ENCODE measurements around the gene TAS2R1.
"Not testable (repeated sequence)": the region's sequence is repeated elsewhere in the genome, so short reads cannot be mapped to it uniquely, and the experiment has no call there.

Gene TAS2R1

DNA sequence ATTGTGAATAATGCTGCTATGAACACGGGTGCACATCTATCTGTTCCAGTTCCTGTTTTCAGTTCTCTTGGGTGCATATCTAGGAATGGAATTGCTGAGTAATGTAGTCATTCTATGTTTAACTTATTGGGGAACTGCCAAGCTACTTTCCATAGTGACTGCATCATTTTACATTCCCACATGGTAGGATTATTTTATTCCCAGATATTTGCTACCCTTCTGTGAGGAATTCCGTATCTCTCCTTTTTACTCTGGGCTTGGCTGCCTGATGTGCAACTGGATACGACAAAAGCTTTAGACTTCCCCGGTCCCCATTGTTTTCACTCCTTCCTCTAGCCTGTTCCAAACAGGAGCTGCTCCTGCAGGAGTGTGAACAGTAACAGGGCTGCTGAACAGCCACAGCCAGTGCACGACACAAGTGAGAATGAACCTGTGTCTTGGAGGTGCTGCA, 7.2 kb downstream of the TAS2R1 start:
- DNase-seq (ENCODE audit: low read depth) = no peak

DNA sequence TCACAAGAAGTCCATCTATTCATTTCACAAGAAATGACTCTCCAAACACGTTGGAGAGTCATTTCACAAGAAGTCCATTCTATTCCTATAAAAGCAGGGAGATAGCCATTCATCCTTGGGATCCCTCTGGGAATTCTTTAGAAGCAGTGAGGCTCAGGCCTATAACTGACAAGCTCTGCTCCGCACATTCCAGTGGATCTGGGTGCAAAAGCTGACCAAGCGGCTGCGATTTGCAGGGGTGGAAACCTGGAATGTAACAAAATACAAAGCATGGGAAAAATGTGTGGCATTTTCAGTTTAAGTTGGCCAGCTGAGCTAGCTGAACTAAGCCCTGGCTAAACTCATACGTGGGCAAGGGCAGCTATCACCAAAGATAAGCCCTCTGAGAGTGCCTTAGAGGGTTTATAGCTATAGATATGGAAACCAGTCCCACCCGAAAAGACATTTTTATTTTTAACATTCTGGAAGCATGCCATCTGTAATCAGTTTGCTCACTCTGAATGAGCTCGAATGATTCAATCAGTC, 8.7 kb downstream of the TAS2R1 start:
- no peak for DNase-seq (ENCODE audit: low read depth)

DNA sequence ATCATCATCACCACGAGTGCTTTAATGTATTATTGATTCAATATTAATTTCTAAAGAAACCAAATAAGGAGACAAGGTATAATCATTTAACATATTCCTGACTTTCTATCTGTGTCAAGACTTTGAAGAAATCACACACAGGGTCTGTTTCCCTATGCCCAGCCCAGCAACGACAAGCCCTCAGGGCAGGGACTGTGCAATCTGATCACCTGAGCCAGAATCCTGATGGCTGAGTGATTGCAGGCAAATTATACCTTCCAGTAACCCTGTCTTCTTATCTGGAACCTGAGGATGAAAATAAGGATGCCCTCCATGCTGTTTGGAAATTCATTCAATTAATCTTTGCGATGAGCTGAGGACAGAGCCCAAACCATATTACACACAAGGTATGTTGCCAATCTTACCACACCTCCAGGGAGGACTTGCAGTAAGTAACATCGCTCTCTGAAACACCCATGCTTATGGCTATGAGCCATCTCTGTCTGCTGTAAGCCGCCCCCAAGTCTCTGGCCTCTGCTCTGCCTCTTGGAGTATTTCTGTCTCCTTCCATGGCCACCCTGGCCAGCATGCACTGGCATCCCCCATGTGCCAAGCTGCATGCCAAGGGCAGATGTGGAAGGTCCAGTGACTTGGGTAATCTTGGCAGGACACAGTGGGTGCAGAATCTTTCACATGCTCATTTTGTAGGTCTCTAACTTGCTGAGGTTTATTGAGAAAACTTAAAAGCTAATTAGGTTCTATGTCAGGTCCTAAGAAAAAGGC, 10.6 kb downstream of the TAS2R1 start:
- DNase-seq (ENCODE audit: low read depth) = no peak

DNA sequence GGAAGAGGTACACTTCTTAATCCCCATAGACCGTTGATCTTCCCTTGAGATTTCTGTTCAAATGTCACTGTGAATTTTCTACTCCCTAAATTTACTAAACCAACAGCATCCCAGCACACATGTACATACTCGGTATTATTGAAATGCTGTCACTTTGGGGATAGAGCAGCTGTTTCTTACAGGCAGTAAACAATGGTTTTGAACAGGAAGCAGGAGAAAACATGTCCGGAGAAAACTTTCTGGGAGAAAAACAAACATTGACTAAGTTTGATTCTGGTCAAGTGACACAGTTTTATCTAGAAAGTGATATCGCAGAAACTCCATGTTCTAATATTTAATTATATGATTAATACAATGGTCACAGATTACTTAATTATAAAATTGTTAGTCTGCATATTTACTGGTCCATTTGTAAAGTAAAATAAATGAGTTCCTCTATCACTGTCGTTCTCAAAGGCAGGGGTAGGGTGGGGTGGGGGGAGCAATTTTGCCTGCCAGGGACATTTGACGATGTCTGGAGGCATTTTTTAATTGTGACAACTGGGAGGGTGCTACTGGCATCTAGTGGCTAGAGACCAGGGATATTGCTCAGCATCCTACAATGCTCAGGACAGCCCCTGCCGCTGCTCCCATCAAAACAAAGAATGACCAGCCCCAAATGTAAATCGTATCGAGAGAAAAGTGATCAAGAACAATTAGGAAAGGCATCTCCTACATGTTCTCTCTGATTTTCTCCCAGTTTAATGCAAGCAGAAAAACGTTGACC, 12.2 kb downstream of the TAS2R1 start:
- no peak for DNase-seq (ENCODE audit: low read depth)

DNA sequence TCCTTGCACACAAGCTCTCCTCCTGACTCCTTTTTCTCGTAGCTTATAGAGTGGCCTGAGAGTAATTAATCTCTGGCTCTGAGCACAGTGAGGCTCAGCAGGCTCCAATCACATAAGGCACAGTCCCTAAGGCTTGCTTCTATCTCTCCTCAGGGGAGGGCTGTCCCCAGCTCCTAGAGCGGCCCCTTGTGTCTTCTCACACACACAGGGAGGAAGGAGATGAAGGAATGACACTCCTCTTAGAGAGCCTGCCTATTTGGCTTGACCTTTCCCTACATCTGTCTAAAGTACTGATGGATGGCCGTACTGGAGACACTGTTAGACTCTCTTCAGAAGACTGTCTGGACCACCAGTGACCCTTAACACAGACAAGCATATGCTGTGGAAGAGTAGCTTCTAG, 12.9 kb downstream of the TAS2R1 start:
- DNase-seq (ENCODE audit: low read depth) = no peak

DNA sequence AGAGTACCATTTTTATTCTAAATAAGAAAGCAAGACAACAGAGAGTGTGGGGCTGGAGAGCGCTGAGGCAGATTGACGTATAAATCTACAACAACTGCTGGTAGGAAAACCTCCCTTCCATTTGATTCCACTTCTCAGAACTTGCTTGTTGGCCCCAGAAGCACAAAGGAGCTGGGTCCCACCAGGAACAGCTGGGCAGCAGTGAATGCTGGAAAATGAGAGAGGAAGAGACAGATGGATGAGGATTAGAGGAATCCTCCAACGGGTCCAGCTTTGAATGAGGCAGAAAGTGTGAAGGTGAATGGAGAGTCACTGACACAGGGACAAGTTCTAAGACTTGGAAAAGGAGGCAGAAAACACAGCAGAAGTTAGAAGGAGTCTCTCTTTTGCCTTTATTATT, 14.8 kb downstream of the TAS2R1 start:
- DNase-seq (ENCODE audit: low read depth) = no peak

DNA sequence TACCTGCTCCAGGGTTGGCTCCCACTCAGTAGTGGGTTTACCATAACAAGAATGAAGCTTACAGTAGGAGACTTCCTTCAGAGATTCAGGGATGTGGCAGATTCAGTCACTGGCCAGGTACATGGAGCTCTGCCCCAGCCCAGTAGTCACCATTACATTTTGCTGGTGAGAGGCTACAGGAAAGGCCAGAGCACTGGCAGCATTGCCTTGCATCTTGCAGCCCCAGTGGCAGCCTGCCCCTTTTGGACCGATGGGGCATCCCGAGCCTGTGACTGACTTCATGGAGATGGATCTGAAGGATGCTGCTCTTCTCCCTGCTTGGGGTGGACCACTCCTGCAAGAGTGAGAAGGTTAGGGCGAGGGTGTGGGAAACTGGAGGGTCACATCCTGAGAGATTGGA, 16.8 kb downstream of the TAS2R1 start:
- no peak for DNase-seq (ENCODE audit: low read depth)

DNA sequence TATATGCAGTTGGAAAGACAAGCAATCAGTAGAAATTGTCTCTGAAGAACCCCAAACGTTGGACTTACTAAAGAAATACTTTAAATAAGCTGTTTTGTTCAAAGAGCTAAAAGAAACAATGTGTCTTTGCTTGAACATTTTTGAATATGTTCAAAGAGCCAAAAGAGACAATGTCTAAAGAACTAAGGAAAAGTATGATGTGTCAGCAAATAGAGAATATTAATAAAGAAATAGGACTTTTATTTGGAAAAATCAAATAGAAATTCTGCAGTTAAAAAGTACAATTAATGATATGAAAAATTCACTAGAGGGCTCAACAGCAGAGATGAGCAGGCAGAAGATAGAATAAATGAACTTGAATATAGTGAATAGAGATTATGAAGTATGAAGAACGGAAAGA, 19.2 kb downstream of the TAS2R1 start:
- no peak for DNase-seq (ENCODE audit: low read depth)

DNA sequence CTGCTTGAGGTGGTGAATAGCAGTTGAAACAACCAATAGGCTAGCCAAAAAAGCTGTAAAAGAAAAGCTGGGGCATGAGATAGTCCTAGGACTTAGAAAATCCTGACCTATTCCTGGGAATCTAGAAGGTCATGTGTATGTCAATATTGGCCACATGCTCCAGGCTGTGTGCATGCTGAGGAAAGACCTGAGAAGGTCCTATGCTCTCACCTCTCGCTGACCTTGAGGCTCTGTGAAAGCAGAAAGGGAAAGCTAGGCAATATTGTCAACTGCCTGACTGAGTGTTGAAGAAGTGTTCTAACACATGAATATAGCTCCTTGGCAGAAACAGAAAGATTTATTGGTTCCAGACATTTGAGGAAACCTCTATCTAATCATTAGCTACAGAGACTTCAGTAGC, 19.8 kb downstream of the TAS2R1 start:
- no peak for DNase-seq (ENCODE audit: low read depth)

DNA sequence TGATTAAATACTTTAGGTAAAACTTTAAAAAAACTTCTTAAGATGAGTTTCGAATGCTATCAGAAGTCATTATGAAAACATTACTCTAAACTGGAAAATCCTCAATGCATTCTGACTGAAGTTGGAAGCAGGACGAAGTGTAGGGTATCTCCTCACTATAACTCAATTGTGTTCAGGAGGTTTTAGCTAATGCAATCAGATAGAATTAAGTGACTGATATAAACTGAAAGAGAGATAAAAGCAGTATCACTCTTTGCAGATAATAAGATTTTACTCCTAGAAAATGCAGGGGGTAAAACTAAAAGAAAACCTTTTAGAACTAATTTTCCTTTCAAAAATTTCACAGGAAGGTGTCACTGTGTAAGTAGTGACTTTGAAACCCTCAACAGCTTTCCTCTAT, 22.1 kb downstream of the TAS2R1 start:
- no peak for DNase-seq (ENCODE audit: low read depth)

DNA sequence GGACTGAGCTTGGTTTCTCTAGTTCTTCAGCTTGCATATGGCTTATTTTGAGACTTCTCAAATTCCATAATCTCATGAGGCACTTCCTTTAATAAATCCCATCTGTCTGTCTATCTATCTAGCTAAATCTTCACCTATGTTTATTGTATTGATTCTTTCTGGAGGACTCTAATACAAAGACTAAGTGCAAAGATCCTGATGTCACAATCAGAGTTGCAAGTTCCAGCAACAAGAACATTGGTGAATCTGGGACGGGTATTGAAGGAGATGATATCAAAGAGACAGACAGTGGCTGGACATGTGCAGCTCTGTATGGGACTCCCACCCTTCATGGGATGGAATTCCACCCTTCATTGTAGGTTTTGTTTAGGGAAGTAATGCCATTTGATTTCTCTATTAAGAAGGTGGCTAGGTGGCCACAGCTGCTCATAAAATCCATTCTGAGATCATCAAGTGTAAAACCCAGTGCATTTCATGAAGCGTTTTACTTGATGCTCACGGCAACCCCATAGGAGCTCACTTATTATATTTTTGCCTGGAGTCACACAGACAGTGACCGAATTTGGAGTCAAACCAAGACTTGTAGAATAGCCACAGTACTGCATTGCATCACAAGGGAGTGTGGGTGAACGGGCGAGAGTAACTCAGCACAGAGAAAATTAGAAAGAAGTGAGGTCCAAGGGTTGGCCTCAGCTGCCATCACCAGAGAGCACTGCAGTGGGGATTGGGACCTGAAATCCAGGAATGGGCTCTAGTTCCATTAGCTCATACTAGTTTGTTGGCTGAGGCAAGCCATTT, 24.9 kb downstream of the TAS2R1 start:
- DNase-seq (ENCODE audit: low read depth) = no peak

DNA sequence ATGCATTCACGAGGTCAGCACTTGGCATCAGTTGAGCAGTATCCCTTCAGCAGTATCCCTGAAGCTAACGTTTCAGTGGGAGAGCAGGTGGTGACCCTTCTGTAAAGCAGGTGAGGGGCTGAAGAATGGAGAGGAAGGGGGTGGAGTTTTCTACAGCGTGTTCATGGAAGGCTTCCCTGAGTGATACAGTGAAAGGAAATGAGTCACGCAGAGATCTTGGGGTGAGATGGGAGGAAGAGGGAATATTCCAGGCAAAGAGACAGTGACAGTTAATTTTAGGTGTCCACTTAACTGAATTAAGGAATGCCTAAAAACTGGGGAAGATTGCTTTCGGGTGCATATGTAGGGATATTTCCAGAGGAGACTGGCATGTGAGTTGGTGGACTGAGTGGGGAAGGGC, 25.7 kb downstream of the TAS2R1 start:
- no peak for DNase-seq (ENCODE audit: low read depth)

DNA sequence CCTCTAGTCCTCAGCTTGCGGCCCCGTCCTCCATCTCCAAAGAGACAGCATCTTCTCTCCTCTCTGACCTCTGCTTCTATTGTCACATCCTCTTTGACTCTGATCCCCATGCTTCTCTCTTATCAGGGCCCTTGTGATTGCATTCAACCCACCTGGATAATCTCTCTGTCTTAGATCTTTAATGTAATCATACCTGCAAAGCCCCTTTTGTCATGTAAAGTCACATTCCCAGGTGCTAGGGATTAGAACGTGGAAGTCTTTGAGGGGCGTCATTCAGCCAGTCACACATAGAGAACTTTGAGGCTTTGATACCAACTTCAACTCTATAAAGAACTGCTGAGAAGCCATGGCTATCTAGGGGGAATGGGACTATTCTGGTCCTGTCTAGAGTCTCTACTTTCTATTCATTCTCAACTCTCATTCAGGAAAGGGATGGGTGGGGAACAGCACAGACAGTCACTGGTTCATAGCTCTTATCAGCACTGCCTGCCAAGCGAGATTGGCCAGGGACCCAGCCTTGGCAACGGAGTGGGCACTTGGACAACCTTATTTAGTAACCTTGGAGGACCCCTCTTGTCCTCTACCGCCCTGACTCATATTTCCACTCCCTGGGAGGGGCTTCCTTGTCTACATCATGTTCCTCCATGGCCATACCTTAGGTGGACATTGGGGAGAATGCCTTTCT, 29.0 kb downstream of the TAS2R1 start:
- DNase-seq (ENCODE audit: low read depth) = no peak

DNA sequence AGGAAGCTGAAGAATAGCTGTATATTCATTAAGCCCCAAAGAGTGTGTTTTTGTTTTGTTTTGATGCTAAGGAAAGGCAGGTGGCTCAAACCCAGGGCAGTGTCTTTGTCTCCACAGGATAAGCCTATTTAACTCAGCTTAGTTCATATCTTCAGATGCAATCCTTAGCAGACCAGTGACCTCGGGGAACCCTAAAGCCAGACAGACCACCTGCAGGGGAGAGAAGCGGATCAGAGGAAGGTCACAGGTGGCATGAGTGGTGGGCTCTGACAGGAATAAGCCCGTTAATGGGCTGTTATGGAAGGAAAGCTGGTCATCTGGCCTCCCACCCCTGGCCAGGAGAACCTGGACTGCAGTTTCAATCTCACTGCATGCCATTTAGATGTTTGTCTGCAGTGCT, 30.8 kb downstream of the TAS2R1 start:
- DNase-seq (ENCODE audit: low read depth) = no peak

DNA sequence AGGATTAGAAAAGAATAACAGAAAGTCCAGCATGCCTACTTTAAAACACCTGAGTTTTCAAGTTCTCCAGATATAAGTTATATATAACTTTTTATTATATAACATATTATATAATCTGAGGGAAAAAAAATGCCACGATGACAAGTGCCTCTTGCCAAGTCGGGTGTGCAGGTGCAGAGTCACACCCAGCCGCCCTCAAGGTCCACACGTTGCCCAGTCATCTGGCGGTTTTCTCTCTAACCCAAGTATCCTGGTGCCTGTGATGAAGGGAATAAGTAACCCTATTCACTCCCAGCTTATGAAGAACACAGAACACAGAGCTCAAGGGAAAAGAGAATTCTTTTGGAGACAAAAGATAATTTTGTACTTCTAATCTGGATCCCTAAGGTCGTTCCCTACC, 31.8 kb downstream of the TAS2R1 start:
- DNase-seq (ENCODE audit: low read depth) = not testable (repeated sequence)

DNA sequence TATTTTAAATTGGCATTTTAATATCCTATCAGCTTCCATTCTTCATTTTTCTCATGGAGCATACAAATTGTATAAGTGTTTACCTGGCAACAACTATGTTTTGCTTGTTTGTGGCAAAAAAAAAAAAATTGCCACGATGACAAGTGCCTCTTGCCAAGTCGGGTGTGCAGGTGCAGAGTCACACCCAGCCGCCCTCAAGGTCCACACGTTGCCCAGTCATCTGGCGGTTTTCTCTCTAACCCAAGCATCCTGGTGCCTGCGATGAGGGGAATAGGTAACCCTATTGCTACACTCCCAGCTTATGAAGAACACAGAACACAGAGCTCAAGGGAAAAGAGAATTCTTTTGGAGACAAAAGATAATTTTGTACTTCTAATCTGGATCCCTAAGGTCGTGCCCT, 32.8 kb downstream of the TAS2R1 start:
- not testable (repeated sequence) for DNase-seq (ENCODE audit: low read depth)

DNA sequence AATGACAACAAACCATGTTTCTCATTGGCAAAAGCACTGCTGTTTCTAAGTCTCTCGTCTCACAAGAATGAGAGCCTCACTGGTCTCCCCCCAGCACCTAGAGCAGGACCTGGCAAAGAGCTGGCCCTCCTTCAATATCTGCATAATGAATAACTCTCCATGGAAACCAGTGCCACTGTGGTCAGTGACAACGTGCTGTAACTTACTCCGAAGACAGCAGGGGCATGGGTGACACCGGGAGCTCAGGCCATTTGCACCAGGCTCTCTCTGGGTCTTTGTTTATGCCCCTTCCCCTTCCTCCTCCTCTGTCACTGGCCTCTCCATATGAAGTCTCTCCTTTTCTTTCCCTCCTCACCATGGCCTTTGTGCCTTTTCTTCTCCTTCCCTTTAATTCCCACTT, 33.3 kb downstream of the TAS2R1 start:
- no peak for DNase-seq (ENCODE audit: low read depth)

DNA sequence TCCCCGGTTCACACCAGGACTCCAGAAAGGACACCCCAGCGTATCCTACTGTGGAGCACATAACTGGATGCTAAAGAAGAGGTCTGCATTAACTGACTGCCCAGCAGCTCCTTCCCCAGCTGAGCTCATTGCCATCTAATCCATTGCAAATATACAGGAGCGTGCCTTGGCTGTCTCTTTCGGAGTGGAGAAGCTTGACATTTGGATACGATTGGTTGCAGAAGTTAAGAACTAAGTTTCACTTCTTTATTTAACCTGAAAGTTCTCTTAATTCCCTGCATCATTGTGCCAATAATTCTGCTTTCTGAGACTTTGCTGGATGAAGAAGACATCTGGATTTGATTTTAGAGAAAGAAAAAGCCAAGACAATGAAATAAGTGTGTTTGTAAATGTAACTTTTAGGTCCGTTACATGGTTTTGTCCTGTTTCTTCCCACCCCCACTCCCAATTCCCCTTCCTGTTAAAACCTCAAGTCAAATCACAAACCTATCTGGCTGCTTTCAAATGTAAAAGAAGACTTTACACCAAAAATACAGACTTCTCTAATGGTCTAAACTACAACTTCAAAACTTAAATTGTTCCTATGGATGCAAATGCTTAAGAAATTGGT, 33.9 kb downstream of the TAS2R1 start:
- no peak for DNase-seq (ENCODE audit: low read depth)

DNA sequence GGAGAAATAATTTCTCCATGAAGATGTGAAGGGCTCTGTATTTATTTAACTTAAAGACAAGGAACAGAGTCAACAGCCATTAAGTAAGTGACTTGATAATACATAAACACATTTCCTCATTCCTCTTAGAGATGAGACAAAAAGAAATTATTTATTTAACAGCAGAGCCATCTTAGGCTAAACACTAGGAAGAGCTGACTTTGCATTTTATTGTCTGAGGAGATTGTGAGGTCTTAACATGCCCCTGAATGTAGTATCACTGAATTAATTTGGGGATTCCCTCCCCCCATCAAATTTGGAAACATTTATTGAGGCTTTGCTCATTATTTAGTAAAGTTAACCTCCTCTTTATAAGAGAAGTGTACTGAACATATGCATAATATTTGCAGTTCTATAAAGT, 35.2 kb downstream of the TAS2R1 start:
- DNase-seq (ENCODE audit: low read depth) = no peak

DNA sequence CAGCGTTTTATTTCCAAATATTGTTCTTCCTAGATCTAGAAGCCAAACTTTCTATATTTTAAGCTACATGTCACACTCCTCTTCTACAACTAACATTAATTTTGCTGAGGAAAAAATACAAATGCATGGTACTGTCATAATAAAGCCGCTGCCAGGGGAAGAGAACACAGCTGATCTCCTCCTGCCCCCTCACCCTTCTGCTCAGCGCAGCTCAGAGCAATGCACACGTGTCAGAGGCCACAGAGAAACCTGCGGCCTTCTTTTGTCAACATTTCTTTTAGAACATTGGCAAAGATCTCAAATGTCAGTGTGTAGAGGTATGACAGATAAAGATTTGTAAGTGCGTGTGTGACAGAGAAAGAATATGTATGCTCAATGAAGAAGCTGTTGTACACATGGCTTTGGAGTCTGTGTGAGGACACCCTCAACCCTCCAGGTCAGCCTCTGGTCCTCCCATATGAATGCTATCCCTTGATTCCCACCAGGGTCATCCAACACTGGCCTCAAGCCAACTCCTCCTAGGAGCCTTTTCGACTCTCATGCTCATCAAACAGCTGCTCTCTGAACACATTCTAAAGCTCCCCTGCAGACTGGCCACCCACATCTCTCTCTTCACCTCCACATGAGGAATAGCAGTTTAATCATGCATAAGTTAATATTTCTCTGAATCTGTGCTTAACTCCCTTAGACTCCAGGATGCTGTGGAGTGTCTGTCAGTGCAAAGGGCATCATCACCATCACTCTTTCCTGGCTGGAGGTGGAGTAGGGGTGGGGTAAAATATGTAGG, 40.9 kb downstream of the TAS2R1 start:
- DNase-seq (ENCODE audit: low read depth) = no peak

DNA sequence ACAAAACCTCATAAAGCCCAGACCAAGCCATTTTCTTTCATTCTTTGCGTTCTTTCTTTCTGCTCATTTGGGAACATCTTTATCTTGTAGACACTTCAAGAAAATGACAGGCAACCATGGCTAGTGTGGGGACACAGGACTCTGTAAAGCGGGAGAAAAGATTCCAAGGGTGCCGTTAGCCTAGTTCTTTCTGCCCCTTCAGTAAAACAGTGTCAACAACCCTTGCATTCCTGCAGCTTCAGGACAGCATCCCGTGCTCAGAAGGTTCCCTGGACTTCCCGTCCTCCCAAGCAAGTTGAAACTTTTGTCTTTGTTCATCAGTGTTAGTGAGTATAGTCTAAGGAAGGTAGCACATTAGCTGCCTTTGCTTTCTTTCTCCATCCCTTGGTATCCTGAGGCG, 41.9 kb downstream of the TAS2R1 start:
- no peak for DNase-seq (ENCODE audit: low read depth)
